Testis (tissue), 2 donors: ENCODE data around the gene ZNF486.
"Not testable (repeated sequence)": the region's sequence is repeated elsewhere in the genome, so short reads cannot be mapped to it uniquely, and the experiment has no call there.

Experiments
- CTCF ChIP-seq, 3 experiments: fragments of 450-650 bp in 2 of 3; fragments of 200-600 bp in 1 of 3; sonication (generic) in 1 of 3; IDR thresholded peaks; one replicate each; pipeline ENCODE4 v1.5.1; 2016 to 2019; ENCODE audit warnings: antibody characterized with exemption in 3 of 3, mild to moderate bottlenecking in 2 of 3, moderate library complexity in 1 of 3
- POLR2A ChIP-seq: fragments of 450-650 bp; IDR thresholded peaks from one replicate; pipeline ENCODE4 v1.6.1; 2017; ENCODE audit warnings: antibody characterized with exemption, mild to moderate bottlenecking, moderate library complexity

GRCh38 chr19:20221605-20222004 lies 54.6 kb downstream of the ZNF486 start:
- TF ChIP-seq CTCF (IDR thresholded peaks at IDR 0.05); POLR2A: not testable (repeated sequence)
